HCT116 (cell line): ENCODE measurements around the gene YIPF3. TPM values are rescaled to one million over a fixed set of nuclear protein-coding genes. Genes with fewer than 3 reads are reported as not detected.
"Not testable (repeated sequence)": the region's sequence is repeated elsewhere in the genome, so short reads cannot be mapped to it uniquely, and the experiment has no call there.

ENCODE experiments used
- ATAC-seq: fragments of 200-7000 bp; cut with Tn5 transposase; 2 replicates; pipeline ENCODE4 v1.9.1; 2020; ENCODE audit warnings: mild to moderate bottlenecking, moderate library complexity
- BruUV-seq: library from RNA; stranded (reverse); fragments of 400-500 nt; replicated peaks from 2 replicates; lab custom pipeline; 2021; lab: Mats Ljungman, UMichigan
- CTCF ChIA-PET: fragments of 300-600 bp; sonication (Branson Sonifier 250); formaldehyde crosslinking; loops from one replicate; lab custom pipeline; 2021; ENCODE audit warnings: antibody characterized with exemption; lab: Charles Lee
- POLR2A ChIA-PET: fragments of 300-600, 350-600 bp; sonication (Branson Sonifier 250); formaldehyde crosslinking; loops from one replicate; lab custom pipeline; 2021; ENCODE audit warnings: antibody characterized with exemption; lab: Charles Lee
- RAD21 ChIA-PET, 2 experiments: fragments of 300-600 bp; sonication (Branson Sonifier 250); formaldehyde crosslinking; loops; one replicate each; lab custom pipeline; 2023; ENCODE audit warnings: low total read pairs in 2 of 2; ENCODE audit not compliant: uncharacterized antibody in 2 of 2, unreplicated experiment in 2 of 2, low non-redundant PET in 1 of 2; lab: Charles Lee
- DNase-seq: peaks from one replicate; pipeline ENCODE4 v3.0.0-alpha.2; 2010; ENCODE audit warnings: low read depth, low spot score
- H2AFZ ChIP-seq: fragments of 200-600 bp; shearing (Covaris generic), sonication (generic); 2 replicates; pipeline ENCODE4 v1.6.1; 2017; ENCODE audit warnings: low read depth, mixed run types, mixed read lengths, antibody characterized with exemption, low read length; ENCODE audit not compliant: poor library complexity, severe bottlenecking
- H3K27ac ChIP-seq: 2 replicates; pipeline ENCODE4 v1.5.1; 2012; ENCODE audit warnings: low read depth, low read length
- H3K27me3 ChIP-seq: fragments of 200-600 bp; sonication (generic); 2 replicates; pipeline ENCODE4 v1.6.1; 2016; ENCODE audit warnings: mixed run types, low read length, mixed read lengths; ENCODE audit not compliant: insufficient read depth
- H3K36me3 ChIP-seq, 2 experiments: fragments of 200-500 bp in 1 of 2; fragments of 200-600 bp in 1 of 2; sonication (Bioruptor generic) in 1 of 2; sonication (generic) in 1 of 2; 2 replicates each; pipeline versions ENCODE4 v1.5.1 to v1.6.1; 2014 to 2016; ENCODE audit warnings: low read length in 2 of 2, inconsistent platforms in 1 of 2, mixed read lengths in 1 of 2, mixed run types in 1 of 2; ENCODE audit not compliant: insufficient read depth in 2 of 2, control insufficient read depth in 1 of 2
- H3K4me1 ChIP-seq, 2 experiments: fragments of 200-600 bp in 1 of 2; sonication (generic) in 1 of 2; 2 replicates each; pipeline versions ENCODE4 v1.5.1 to v1.6.1; 2012 to 2017; ENCODE audit warnings: low read length in 2 of 2, inconsistent platforms in 1 of 2, mild to moderate bottlenecking in 1 of 2, mixed read lengths in 1 of 2, mixed run types in 1 of 2, moderate library complexity in 1 of 2; ENCODE audit not compliant: insufficient read depth in 2 of 2, control insufficient read depth in 1 of 2
- H3K4me2 ChIP-seq: fragments of 200-600 bp; sonication (generic); 2 replicates; pipeline ENCODE4 v1.6.1; 2017; ENCODE audit warnings: mixed run types, low read length, mixed read lengths
- H3K4me3 ChIP-seq, 2 experiments: fragments of 200-600 bp in 1 of 2; sonication (generic) in 1 of 2; replicated peaks in 1 of 2; 2 replicates each; pipeline ENCODE4 v1.5.1; 2011 to 2016; ENCODE audit warnings: low read length in 2 of 2, control low read depth in 1 of 2, low read depth in 1 of 2, mild to moderate bottlenecking in 1 of 2, mixed read lengths in 1 of 2, mixed run types in 1 of 2
- H3K79me2 ChIP-seq: fragments of 200-600 bp; sonication (generic); 2 replicates; pipeline ENCODE4 v1.6.1; 2017; ENCODE audit warnings: mild to moderate bottlenecking, mixed run types, low read length, moderate library complexity, mixed read lengths; ENCODE audit not compliant: insufficient read depth
- H3K9ac ChIP-seq: fragments of 200-600 bp; sonication (generic); 2 replicates; pipeline ENCODE4 v1.6.1; 2016; ENCODE audit warnings: low read length, mixed read lengths
- H3K9me2 ChIP-seq: fragments of 200-600 bp; sonication (generic), shearing (Covaris generic); 2 replicates; pipeline ENCODE4 v1.6.1; 2017; ENCODE audit warnings: mixed run types, mild to moderate bottlenecking, moderate library complexity; ENCODE audit not compliant: insufficient read depth
- H3K9me3 ChIP-seq, 2 experiments: fragments of 200-500 bp in 1 of 2; fragments of 200-600 bp in 1 of 2; sonication (Bioruptor generic) in 1 of 2; sonication (generic) in 1 of 2; 2 replicates each; pipeline ENCODE4 v1.6.1; 2014 to 2017; ENCODE audit warnings: low read length in 2 of 2, mixed read lengths in 2 of 2, inconsistent platforms in 1 of 2, low read depth in 1 of 2, mild to moderate bottlenecking in 1 of 2, mixed run types in 1 of 2, moderate library complexity in 1 of 2; ENCODE audit not compliant: control insufficient read depth in 1 of 2, insufficient read depth in 1 of 2
- H4K20me1 ChIP-seq: fragments of 200-600 bp; sonication (generic), shearing (Covaris generic); 2 replicates; pipeline ENCODE4 v1.6.1; 2017; ENCODE audit warnings: mixed run types, mild to moderate bottlenecking, moderate library complexity; ENCODE audit not compliant: insufficient read depth
- CEBPB ChIP-seq: IDR thresholded peaks from 2 replicates; pipeline ENCODE4 v1.6.1; 2012; ENCODE audit warnings: low read depth
- EZH2phosphoT487 ChIP-seq: fragments of 200-600 bp; IDR thresholded peaks from 2 replicates; pipeline ENCODE4 v1.6.1; 2018; ENCODE audit warnings: antibody characterized with exemption, borderline replicate concordance
- FOSL1 ChIP-seq: IDR thresholded peaks from 2 replicates; pipeline ENCODE4 v1.6.1; 2012; ENCODE audit warnings: low read depth
- JUND ChIP-seq: IDR thresholded peaks from 2 replicates; pipeline ENCODE4 v1.6.1; 2012
- MAX ChIP-seq: IDR thresholded peaks from 2 replicates; pipeline ENCODE4 v1.6.1; 2012
- POLR2A ChIP-seq: IDR thresholded peaks from 2 replicates; pipeline ENCODE4 v1.7.0; 2011; ENCODE audit warnings: borderline replicate concordance; ENCODE audit not compliant: insufficient read depth, insufficient read length; ENCODE audit errors: extremely low read depth
- POLR2AphosphoS5 ChIP-seq: IDR thresholded peaks from 2 replicates; pipeline ENCODE4 v1.6.1; 2011; ENCODE audit warnings: mild to moderate bottlenecking, low read depth, low read length, moderate library complexity
- SIN3A ChIP-seq: IDR thresholded peaks from 2 replicates; pipeline ENCODE4 v1.6.1; 2012; ENCODE audit warnings: low read depth
- SRF ChIP-seq: IDR thresholded peaks from 2 replicates; pipeline ENCODE4 v1.6.1; 2012; ENCODE audit warnings: low read depth
- TCF7L2 ChIP-seq: IDR thresholded peaks from 2 replicates; pipeline ENCODE4 v1.7.0; 2011; ENCODE audit warnings: borderline replicate concordance, inconsistent platforms; ENCODE audit not compliant: insufficient read depth, insufficient read length; ENCODE audit errors: extremely low read depth
- YY1 ChIP-seq: IDR thresholded peaks from 2 replicates; pipeline ENCODE4 v1.6.1; 2011; ENCODE audit warnings: low read length, low read depth, moderate library complexity, mild to moderate bottlenecking; ENCODE audit not compliant: insufficient replicate concordance; ENCODE audit errors: extremely low read depth
- ZFX ChIP-seq: fragments of 450-650 bp; IDR thresholded peaks from 2 replicates; pipeline ENCODE4 v1.6.1; 2017
- intact Hi-C: fragments of 100-400 bp; cut with micrococcal nuclease; formaldehyde crosslinking; loops from 2 replicates; pipeline ENCODE4 v1.10.0; 2022
- total RNA-seq: library from RNA; stranded (reverse); gene quantifications from one replicate; pipeline ENCODE4 v1.2.1, GENCODE V29; 2021; ENCODE audit not compliant: unreplicated experiment
- TF ChIP-seq, protein P1 (sequence below): IDR thresholded peaks from 2 replicates; pipeline ENCODE4 v1.6.1; 2011; ENCODE audit warnings: mild to moderate bottlenecking, low read length, moderate library complexity; ENCODE audit not compliant: insufficient replicate concordance; ENCODE audit errors: extremely low read depth

The YIPF3 gene
- total RNA-seq, 1 experiment from 2014 or later: 84.5 TPM

DNA sequence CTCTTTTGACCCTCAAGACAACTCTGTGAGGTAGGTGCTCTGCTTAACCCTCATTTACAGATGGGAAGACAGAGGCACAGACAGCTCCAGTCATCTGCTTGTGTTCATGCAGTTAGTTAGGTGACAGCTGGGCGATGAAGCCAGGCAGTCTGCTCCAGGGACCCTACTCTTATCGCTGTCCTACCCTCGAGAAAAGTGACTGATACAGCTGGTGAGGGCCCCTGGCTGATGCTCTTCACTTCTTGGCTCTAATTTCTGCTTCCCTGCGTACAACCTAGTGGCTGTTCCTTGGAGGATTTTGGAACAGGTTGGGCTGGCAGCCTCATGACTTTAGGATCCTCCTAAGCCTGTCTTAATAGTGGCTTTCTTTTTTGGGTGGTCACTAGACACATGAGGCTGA lies 48.5 kb downstream of the YIPF3 start:
- H3K4me3 ChIP-seq: no peak overlapping the region
- ChIA-PET CTCF (no interaction called here), POLR2A (interaction anchor here (0.5 kb wide), 1 partner anchor 13 kb away, joined by 4 read pairs; the partner anchor contains the start of gene DLK2), RAD21 (no interaction called here)
- no TSS peak for BruUV-seq
- H3K36me3 ChIP-seq: no peaks in the 10 kb centered on the region
- no peak overlapping the region for H3K4me2 ChIP-seq
- H3K79me2 ChIP-seq: no peaks in the 10 kb centered on the region
- intact Hi-C loops: no loop called here
- no peak overlapping the region for H3K9ac ChIP-seq
- H2AFZ ChIP-seq: no peak overlapping the region
- DNase-seq: no peak
- no peaks in the 10 kb centered on the region for H3K9me3 ChIP-seq
- H3K27ac ChIP-seq: no peak overlapping the region
- ATAC-seq: no peak
- TF ChIP-seq EZH2phosphoT487: no peak
- TF ChIP-seq ZFX: no peak
- H3K27me3 ChIP-seq: no peaks in the 10 kb centered on the region
- no peaks in the 10 kb centered on the region for H3K9me2 ChIP-seq
- H3K4me1 ChIP-seq: peaks cover 18 to 21% of the 10 kb centered on the region in 2 experiments
- no peaks in the 10 kb centered on the region for H4K20me1 ChIP-seq

GRCh38 chr6:43467752-43468151 lies 49.0 kb downstream of the YIPF3 start:
- Histone ChIP-seq H3K27me3 (no peaks in the 10 kb centered on the region), H2AFZ (no peak overlapping the region)
- CTCF ChIA-PET: no interaction called here

DNA sequence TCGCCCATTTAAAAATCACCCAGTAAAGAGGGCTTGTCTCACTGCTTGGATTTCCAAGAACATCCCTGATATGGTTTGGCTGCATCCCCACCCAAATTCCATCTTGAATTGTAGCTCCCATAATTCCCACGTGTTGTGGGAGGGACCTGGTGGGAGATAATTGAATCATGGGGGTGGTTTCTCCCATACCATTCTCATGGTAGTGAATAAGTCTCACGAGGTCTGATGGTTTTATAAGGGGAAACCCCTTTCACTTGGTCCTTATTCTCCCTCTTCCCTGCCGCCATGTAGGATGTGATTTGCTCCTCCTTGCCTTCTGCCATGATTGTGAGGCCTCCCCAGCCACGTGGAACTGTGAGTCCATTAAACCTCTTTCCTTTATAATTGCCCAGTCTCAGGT lies 49.5 kb downstream of the YIPF3 start:
- CTCF ChIA-PET, H3K9me3 ChIP-seq, DNase-seq, H3K9me2 ChIP-seq, H3K4me3 ChIP-seq, H3K27me3 ChIP-seq, H3K4me2 ChIP-seq, ATAC-seq, H2AFZ ChIP-seq, intact Hi-C loops, POLR2A ChIA-PET, H3K79me2 ChIP-seq, H4K20me1 ChIP-seq, H3K27ac ChIP-seq, BruUV-seq, H3K9ac ChIP-seq, H3K36me3 ChIP-seq: not testable (repeated sequence)
- peaks cover 18 to 21% of the 10 kb centered on the region in 2 experiments for H3K4me1 ChIP-seq
- RAD21 ChIA-PET: interaction anchor here in 1 of 2 experiments (0.6 kb wide), 1 partner anchor 10 kb away, joined by 3 read pairs; no protein-coding TSS in a partner anchor

More at GRCh38 chr6:43467752-43468151, 49.0 kb downstream of the YIPF3 start:
- Histone ChIP-seq H3K9me2 (no peaks in the 10 kb centered on the region), H3K36me3 (no peaks in the 10 kb centered on the region), H3K4me3 (no peak overlapping the region), H3K4me1 (peaks cover 18 to 21% of the 10 kb centered on the region in 2 experiments), H3K4me2 (no peak overlapping the region), H3K9ac (no peak overlapping the region), H3K9me3 (no peaks in the 10 kb centered on the region), H3K27ac (no peak overlapping the region), H3K79me2 (no peaks in the 10 kb centered on the region), H4K20me1 (no peaks in the 10 kb centered on the region)
- ChIA-PET POLR2A (interaction anchor here (0.5 kb wide), 1 partner anchor 12 kb away, joined by 4 read pairs; the partner anchor contains the start of gene DLK2), RAD21 (interaction anchor here in 1 of 2 experiments (0.6 kb wide), 1 partner anchor 10 kb away, joined by 3 read pairs; no protein-coding TSS in a partner anchor)
- intact Hi-C loops: no loop called here
- TF ChIP-seq POLR2A (no peak), CEBPB (no peak), YY1 (no peak), FOSL1 (no peak), SRF (no peak), MAX (no peak), POLR2AphosphoS5 (no peak), EZH2phosphoT487 (no peak), JUND (no peak), ZFX (no peak), TCF7L2 (no peak), SIN3A (no peak)
- TF ChIP-seq, protein P1, sequence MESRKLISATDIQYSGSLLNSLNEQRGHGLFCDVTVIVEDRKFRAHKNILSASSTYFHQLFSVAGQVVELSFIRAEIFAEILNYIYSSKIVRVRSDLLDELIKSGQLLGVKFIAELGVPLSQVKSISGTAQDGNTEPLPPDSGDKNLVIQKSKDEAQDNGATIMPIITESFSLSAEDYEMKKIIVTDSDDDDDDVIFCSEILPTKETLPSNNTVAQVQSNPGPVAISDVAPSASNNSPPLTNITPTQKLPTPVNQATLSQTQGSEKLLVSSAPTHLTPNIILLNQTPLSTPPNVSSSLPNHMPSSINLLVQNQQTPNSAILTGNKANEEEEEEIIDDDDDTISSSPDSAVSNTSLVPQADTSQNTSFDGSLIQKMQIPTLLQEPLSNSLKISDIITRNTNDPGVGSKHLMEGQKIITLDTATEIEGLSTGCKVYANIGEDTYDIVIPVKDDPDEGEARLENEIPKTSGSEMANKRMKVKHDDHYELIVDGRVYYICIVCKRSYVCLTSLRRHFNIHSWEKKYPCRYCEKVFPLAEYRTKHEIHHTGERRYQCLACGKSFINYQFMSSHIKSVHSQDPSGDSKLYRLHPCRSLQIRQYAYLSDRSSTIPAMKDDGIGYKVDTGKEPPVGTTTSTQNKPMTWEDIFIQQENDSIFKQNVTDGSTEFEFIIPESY: no peak
- DNase-seq: no peak
- no TSS peak for BruUV-seq
- no peak for ATAC-seq
